Measurements from ENCODE around the gene COL18A1. TPM values are rescaled to one million over a fixed set of nuclear protein-coding genes. Genes with fewer than 3 reads are reported as not detected.

Gene COL18A1
- total RNA-seq, 1 donor from 2014 or later: 9.5 TPM

DNA sequence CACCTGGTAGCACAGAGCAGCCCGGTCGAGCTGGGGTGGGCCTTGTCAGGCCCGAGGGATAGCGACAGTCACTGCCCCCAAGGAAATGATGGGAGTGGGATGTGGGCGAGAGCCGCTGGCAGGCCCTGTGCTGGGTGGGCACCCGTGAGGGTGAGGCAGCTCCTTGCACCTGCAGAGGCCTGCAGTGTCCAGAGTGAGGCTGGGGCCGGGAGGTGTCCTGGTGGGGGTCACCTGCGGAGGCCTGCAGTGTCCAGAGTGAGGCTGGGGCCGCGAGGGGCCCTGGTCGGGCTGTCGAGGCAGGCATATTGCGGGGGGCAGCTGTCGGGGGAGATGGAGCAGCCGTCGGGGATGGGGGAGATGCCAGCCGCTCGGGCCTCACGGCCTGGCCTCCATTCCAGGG, 87.8 kb downstream of the COL18A1 start:
- TF ChIP-seq, protein P1, sequence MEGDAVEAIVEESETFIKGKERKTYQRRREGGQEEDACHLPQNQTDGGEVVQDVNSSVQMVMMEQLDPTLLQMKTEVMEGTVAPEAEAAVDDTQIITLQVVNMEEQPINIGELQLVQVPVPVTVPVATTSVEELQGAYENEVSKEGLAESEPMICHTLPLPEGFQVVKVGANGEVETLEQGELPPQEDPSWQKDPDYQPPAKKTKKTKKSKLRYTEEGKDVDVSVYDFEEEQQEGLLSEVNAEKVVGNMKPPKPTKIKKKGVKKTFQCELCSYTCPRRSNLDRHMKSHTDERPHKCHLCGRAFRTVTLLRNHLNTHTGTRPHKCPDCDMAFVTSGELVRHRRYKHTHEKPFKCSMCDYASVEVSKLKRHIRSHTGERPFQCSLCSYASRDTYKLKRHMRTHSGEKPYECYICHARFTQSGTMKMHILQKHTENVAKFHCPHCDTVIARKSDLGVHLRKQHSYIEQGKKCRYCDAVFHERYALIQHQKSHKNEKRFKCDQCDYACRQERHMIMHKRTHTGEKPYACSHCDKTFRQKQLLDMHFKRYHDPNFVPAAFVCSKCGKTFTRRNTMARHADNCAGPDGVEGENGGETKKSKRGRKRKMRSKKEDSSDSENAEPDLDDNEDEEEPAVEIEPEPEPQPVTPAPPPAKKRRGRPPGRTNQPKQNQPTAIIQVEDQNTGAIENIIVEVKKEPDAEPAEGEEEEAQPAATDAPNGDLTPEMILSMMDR (IDR thresholded peaks at IDR 0.05; ENCODE audit: partially characterized antibody, unreplicated experiment): no peak
- H3K9me3 Mint-ChIP-seq (ENCODE audit: unreplicated experiment): peaks cover 2% of the 10 kb centered on the region
- H3K4me3 Mint-ChIP-seq (ENCODE audit: unreplicated experiment): no peak overlapping the region
- no peaks in the 10 kb centered on the region for H3K36me3 Mint-ChIP-seq (ENCODE audit: unreplicated experiment)
- H3K4me1 Mint-ChIP-seq (ENCODE audit: low read depth, unreplicated experiment): peaks cover 5% of the 10 kb centered on the region
- peaks cover 6% of the 10 kb centered on the region for H3K27me3 Mint-ChIP-seq (ENCODE audit: unreplicated experiment)
- H3K27ac Mint-ChIP-seq (ENCODE audit: unreplicated experiment): no peak overlapping the region
- DNase-seq: no peak

DNA sequence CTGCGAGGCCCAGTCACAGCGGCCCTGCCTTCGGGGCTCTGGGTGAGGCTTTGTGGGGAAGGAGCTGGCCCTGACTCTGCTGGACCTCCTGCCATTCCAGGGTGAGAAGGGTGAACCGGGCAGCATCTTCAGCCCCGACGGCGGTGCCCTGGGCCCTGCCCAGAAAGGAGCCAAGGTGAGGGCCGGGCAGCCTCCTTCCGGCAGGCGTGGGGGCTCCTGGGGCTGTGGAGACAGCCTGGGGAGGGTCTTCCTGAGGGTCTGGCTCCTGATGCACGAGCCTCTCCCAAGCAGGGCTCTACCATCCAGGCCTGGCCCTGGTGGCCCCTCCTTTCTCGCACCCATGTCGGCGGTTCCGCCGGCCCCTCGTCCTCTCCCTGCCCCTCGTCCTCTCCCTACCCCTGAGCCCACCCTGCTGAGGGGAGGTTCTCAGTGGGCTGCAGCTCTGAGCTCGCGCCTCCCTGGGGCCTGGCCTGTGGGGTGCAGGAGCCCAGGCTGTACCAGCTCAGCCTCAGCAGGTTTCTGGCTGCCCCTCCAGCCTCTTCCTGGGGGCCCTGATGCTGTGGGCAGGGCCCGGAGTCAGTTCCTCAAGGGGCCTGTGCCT, 88.5 kb downstream of the COL18A1 start:
- Mint-ChIP-seq H3K36me3 (ENCODE audit: unreplicated experiment) (no peaks in the 10 kb centered on the region), H3K4me1 (ENCODE audit: low read depth, unreplicated experiment) (peaks cover 3% of the 10 kb centered on the region)
- DNase-seq: no peak

DNA sequence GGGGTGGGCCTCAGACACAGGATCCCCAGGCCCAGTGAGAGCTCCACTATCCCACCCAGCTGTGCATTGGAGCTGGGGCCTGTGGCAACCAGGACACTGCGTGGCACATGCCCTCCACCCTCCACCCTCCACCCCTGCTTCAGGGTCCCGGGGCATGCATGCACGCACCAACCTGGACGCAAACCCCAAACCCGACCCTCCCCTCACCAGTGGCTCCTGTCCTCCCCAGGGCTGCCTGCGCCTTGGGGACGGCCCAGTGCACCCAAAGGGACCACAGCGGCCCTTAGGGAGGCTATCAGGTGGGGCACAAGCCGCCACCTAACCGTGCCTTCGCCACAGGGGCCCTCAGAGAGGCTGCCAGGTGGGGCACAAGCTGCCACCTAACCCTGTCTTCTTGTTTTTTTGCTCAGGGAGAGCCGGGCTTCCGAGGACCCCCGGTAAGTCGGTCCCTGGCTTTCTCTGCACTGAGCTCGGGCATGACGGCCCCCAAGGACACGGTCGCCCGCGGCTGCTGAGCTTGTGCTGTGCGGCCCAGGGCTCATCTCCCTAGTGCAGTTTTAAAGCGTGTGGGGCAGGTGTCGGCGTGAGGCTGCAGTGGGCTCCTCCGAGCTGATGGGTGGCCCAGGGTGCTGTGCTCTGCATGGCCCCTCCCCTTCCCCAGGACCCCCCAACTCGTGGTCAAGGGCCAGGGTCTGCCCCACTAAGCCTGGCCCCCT, 89.3 kb downstream of the COL18A1 start:
- peaks cover 2% of the 10 kb centered on the region for H3K27me3 Mint-ChIP-seq (ENCODE audit: unreplicated experiment)
- TF ChIP-seq, protein P1 (IDR thresholded peaks at IDR 0.05; ENCODE audit: partially characterized antibody, unreplicated experiment): no peak
- peaks cover 4% of the 10 kb centered on the region for H3K9me3 Mint-ChIP-seq (ENCODE audit: unreplicated experiment)
- H3K4me1 Mint-ChIP-seq (ENCODE audit: low read depth, unreplicated experiment): peaks cover 3% of the 10 kb centered on the region
- H3K27ac Mint-ChIP-seq (ENCODE audit: unreplicated experiment): no peak overlapping the region
- DNase-seq: no peak
- H3K4me3 Mint-ChIP-seq (ENCODE audit: unreplicated experiment): no peak overlapping the region
- H3K36me3 Mint-ChIP-seq (ENCODE audit: unreplicated experiment): peaks cover 6% of the 10 kb centered on the region

More for the DNA sequence above, 88.5 kb downstream of the COL18A1 start:
- no peak overlapping the region for H3K4me3 Mint-ChIP-seq (ENCODE audit: unreplicated experiment)
- peaks cover 3% of the 10 kb centered on the region for H3K27me3 Mint-ChIP-seq (ENCODE audit: unreplicated experiment)
- H3K9me3 Mint-ChIP-seq (ENCODE audit: unreplicated experiment): peaks cover 2% of the 10 kb centered on the region
- no peak overlapping the region for H3K27ac Mint-ChIP-seq (ENCODE audit: unreplicated experiment)
- TF ChIP-seq, protein P1 (IDR thresholded peaks at IDR 0.05; ENCODE audit: partially characterized antibody, unreplicated experiment): no peak

DNA sequence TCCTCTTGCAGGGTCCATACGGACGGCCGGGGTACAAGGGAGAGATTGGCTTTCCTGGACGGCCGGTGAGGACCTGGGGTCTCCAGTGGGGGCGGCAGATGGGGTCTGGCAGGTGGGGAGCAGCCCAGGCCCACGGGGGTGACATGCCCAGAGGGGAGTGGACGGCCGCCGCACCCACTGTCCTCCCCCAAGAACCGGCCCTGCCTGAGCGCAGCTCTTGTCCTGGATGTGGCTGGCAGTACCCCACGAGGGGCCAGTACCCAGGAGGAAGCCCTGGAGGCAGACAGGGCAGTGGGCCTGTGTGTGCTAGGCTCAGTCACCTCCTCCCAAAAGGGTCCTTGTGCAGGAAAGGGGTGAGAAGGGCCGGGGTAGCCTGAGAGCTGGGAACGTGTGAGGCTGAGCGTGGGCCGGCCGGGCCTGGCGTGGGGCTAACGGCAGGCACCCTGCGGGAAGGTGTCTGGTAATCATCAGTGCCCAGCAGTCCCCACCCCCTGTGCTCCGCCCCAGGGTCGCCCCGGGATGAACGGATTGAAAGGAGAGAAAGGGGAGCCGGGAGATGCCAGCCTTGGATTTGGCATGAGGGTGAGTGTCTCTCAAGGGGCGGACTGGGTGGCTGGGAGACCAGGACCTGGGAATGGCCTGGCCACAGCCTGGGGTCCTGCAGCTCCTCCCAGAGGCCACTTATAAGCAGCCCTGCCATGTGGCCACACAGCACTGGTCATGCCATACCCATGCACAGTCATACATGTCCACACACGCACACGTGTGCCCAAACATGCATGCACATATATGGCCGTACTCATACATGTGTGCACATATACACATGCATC, 90.1 kb downstream of the COL18A1 start:
- H3K4me1 Mint-ChIP-seq (ENCODE audit: low read depth, unreplicated experiment): peaks cover 3% of the 10 kb centered on the region

More for the DNA sequence above, 90.1 kb downstream of the COL18A1 start:
- H3K4me3 Mint-ChIP-seq (ENCODE audit: unreplicated experiment): no peak overlapping the region
- H3K27ac Mint-ChIP-seq (ENCODE audit: unreplicated experiment): no peak overlapping the region
- peaks cover 6% of the 10 kb centered on the region for H3K36me3 Mint-ChIP-seq (ENCODE audit: unreplicated experiment)
- DNase-seq: no peak
- peaks cover 2% of the 10 kb centered on the region for H3K27me3 Mint-ChIP-seq (ENCODE audit: unreplicated experiment)
- TF ChIP-seq, protein P1 (IDR thresholded peaks at IDR 0.05; ENCODE audit: partially characterized antibody, unreplicated experiment): no peak
- H3K9me3 Mint-ChIP-seq (ENCODE audit: unreplicated experiment): peaks cover 4% of the 10 kb centered on the region
